ENCODE measurements around the gene SELENOI.

The SELENOI gene

DNA sequence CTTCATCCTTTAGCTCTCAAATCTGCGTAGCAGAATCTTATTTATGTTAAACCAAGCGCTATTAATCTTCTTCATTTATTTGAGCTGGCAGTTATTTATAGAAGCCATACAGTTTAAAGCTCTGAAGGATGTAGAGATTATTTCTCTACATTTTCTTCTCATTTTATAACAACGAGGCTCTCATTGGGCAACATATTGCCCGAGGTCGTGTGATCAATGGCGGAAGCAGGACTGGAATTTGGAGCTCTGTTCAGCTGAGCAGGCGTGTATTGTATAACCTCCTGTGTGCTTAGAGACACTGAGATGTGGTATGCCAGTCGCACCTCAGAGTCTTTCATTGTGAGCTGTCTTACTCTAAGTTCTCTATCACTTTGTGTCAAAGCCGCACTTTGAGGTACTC, 38.2 kb downstream of the SELENOI start:
- Histone ChIP-seq H3K4me2 (ENCODE audit: low read length) (no peak overlapping the region), H3K9me2 (replicated peaks; ENCODE audit: control insufficient read depth, low read length) (no peaks in the 10 kb centered on the region), H3K27ac (ENCODE audit: low read depth, low read length) (no peak overlapping the region), H3K4me3 (ENCODE audit: low read length) (no peak overlapping the region), H3K79me2 (ENCODE audit: control insufficient read depth, low read length) (no peaks in the 10 kb centered on the region), H3K4me1 (ENCODE audit: control insufficient read depth, low read length) (no peaks in the 10 kb centered on the region), H4K20me1 (ENCODE audit: control insufficient read depth, insufficient read depth, low read depth, low read length) (no peaks in the 10 kb centered on the region), H3K9me3 (ENCODE audit: control insufficient read depth, insufficient read depth, low read length) (no peaks in the 10 kb centered on the region), H3K27me3 (ENCODE audit: control insufficient read depth, low read length) (no peaks in the 10 kb centered on the region), H3K36me3 (ENCODE audit: control insufficient read depth, low read length) (peaks cover 73% of the 10 kb centered on the region), H3F3A (ENCODE audit: control insufficient read depth, insufficient read depth) (peaks cover 4% of the 10 kb centered on the region; the same call in 1 of the 2 replicates)
- TF ChIP-seq, protein P1, sequence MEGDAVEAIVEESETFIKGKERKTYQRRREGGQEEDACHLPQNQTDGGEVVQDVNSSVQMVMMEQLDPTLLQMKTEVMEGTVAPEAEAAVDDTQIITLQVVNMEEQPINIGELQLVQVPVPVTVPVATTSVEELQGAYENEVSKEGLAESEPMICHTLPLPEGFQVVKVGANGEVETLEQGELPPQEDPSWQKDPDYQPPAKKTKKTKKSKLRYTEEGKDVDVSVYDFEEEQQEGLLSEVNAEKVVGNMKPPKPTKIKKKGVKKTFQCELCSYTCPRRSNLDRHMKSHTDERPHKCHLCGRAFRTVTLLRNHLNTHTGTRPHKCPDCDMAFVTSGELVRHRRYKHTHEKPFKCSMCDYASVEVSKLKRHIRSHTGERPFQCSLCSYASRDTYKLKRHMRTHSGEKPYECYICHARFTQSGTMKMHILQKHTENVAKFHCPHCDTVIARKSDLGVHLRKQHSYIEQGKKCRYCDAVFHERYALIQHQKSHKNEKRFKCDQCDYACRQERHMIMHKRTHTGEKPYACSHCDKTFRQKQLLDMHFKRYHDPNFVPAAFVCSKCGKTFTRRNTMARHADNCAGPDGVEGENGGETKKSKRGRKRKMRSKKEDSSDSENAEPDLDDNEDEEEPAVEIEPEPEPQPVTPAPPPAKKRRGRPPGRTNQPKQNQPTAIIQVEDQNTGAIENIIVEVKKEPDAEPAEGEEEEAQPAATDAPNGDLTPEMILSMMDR (IDR thresholded peaks at IDR 0.05; ENCODE audit: low read depth, low read length, poor library complexity, severe bottlenecking): no peak
- TF ChIP-seq EZH2phosphoT487 (IDR thresholded peaks at IDR 0.05; ENCODE audit: borderline replicate concordance, low read length): no peak

DNA sequence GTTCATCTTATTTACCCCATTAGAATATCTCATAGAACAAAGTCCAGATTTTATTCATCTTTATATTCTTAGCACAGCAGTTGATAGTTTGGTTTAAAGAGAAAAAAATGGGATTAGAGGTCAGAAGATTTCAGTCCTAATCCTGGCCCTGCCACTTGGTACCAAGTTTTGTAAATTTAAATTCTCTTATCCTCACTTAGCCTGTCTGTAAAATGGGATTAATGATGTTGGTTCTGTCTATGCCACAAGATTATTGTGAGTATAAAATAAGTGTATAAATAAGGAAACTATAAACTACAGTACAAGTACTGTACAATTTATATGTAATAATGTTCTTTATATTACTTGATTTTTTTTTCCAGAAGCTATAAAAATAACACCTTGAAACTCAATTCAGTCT, 38.7 kb downstream of the SELENOI start:
- Histone ChIP-seq H3K79me2 (ENCODE audit: control insufficient read depth, low read length) (no peaks in the 10 kb centered on the region), H3K27ac (ENCODE audit: low read depth, low read length) (no peak overlapping the region), H3K27me3 (ENCODE audit: control insufficient read depth, low read length) (no peaks in the 10 kb centered on the region), H3K4me2 (ENCODE audit: low read length) (no peak overlapping the region), H3K4me1 (ENCODE audit: control insufficient read depth, low read length) (no peaks in the 10 kb centered on the region), H3F3A (ENCODE audit: control insufficient read depth, insufficient read depth) (peaks cover 4% of the 10 kb centered on the region; the same call in 1 of the 2 replicates), H3K9me3 (ENCODE audit: control insufficient read depth, insufficient read depth, low read length) (no peaks in the 10 kb centered on the region), H3K36me3 (ENCODE audit: control insufficient read depth, low read length) (peaks cover 75% of the 10 kb centered on the region), H3K4me3 (ENCODE audit: low read length) (no peak overlapping the region), H3K9me2 (replicated peaks; ENCODE audit: control insufficient read depth, low read length) (no peaks in the 10 kb centered on the region), H4K20me1 (ENCODE audit: control insufficient read depth, insufficient read depth, low read depth, low read length) (no peaks in the 10 kb centered on the region)
- no peak for TF ChIP-seq EZH2phosphoT487 (IDR thresholded peaks at IDR 0.05; ENCODE audit: borderline replicate concordance, low read length)
- TF ChIP-seq, protein P1 (IDR thresholded peaks at IDR 0.05; ENCODE audit: low read depth, low read length, poor library complexity, severe bottlenecking): no peak

DNA sequence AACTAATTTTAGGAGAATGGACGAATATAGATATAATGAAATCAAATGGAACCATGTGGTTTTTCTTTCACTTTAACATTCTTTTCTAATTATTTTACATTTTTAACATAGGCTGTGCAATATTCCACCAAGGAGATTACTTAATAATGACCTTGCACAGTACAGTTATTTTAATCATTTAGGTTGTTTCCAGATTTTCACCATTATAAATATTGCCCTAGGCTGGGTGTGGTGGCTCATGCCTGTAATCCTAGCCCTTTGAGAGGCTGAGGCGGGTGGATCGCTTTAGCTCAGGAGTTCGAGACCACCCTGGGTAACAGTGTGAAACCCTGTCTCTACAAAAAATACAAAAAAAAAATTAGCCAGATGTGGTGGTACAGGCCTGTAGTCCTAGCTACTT, 41.2 kb downstream of the SELENOI start:
- Histone ChIP-seq H3F3A (ENCODE audit: control insufficient read depth, insufficient read depth) (peaks cover 4% of the 10 kb centered on the region; the same call in 1 of the 2 replicates), H3K9me2 (replicated peaks; ENCODE audit: control insufficient read depth, low read length) (no peaks in the 10 kb centered on the region), H3K4me3 (ENCODE audit: low read length) (no peak overlapping the region), H3K9me3 (ENCODE audit: control insufficient read depth, insufficient read depth, low read length) (no peaks in the 10 kb centered on the region), H3K4me2 (ENCODE audit: low read length) (no peak overlapping the region), H3K4me1 (ENCODE audit: control insufficient read depth, low read length) (no peaks in the 10 kb centered on the region), H3K27ac (ENCODE audit: low read depth, low read length) (no peak overlapping the region), H3K36me3 (ENCODE audit: control insufficient read depth, low read length) (peaks cover 78% of the 10 kb centered on the region), H4K20me1 (ENCODE audit: control insufficient read depth, insufficient read depth, low read depth, low read length) (no peaks in the 10 kb centered on the region), H3K79me2 (ENCODE audit: control insufficient read depth, low read length) (no peaks in the 10 kb centered on the region), H3K27me3 (ENCODE audit: control insufficient read depth, low read length) (no peaks in the 10 kb centered on the region)
- no peak for TF ChIP-seq EZH2phosphoT487 (IDR thresholded peaks at IDR 0.05; ENCODE audit: borderline replicate concordance, low read length)
- TF ChIP-seq, protein P1 (IDR thresholded peaks at IDR 0.05; ENCODE audit: low read depth, low read length, poor library complexity, severe bottlenecking): no peak

Data from DOHH2 (cell line).